HG02678 (cell line): Measurements from ENCODE around the gene CASKIN2.
"Not testable (repeated sequence)": the region's sequence is repeated elsewhere in the genome, so short reads cannot be mapped to it uniquely, and the experiment has no call there.

Experiments used
- ATAC-seq: cut with Tn5 transposase; IDR thresholded peaks from one replicate; pipeline ENCODE4 v1.9.1; 2021; ENCODE audit warnings: mild to moderate bottlenecking, moderate library complexity; ENCODE audit not compliant: unreplicated experiment

The CASKIN2 gene

GRCh38 chr17:75524269-75524969, 9.1 kb upstream of the CASKIN2 start:
- no peak for ATAC-seq

- ATAC-seq: no peak
These were observed 8.3 kb upstream of the CASKIN2 start for GRCh38 chr17:75523647-75524046.

GRCh38 chr17:75521951-75522727, 6.8 kb upstream of the CASKIN2 start:
- ATAC-seq: no peak

GRCh38 chr17:75521290-75521689, 6.0 kb upstream of the CASKIN2 start:
- no peak for ATAC-seq

- not testable (repeated sequence) for ATAC-seq
These were observed 5.1 kb upstream of the CASKIN2 start for GRCh38 chr17:75520413-75520812.

- no peak for ATAC-seq
These were observed 3.7 kb upstream of the CASKIN2 start for GRCh38 chr17:75518983-75519537.

GRCh38 chr17:75518201-75518600, 2.9 kb upstream of the CASKIN2 start:
- no peak for ATAC-seq

GRCh38 chr17:75517297-75517865, 2.0 kb upstream of the CASKIN2 start:
- ATAC-seq: no peak

GRCh38 chr17:75516619-75517296, 1.4 kb upstream of the CASKIN2 start:
- ATAC-seq: peak; percentile 20

GRCh38 chr17:75516255-75516618, 900 bp upstream of the CASKIN2 start, which contains the start of gene TSEN54:
TSEN54 (plus strand) TSS chr17:75516528; CDS start chr17:75516561, 33 bp downstream.
- peak; percentile 78 for ATAC-seq

- ATAC-seq: no peak
These were observed 330 bp downstream of the CASKIN2 start for GRCh38 chr17:75514919-75515495.

- no peak for ATAC-seq
These were observed 928 bp downstream of the CASKIN2 start for GRCh38 chr17:75514299-75514918.

- ATAC-seq: no peak
These were observed 1.7 kb downstream of the CASKIN2 start for GRCh38 chr17:75513641-75514000.

GRCh38 chr17:75512926-75513640, 2.3 kb downstream of the CASKIN2 start:
- ATAC-seq: no peak

GRCh38 chr17:75511610-75512575, 3.4 kb downstream of the CASKIN2 start:
- no peak for ATAC-seq

GRCh38 chr17:75511270-75511609, 4.1 kb downstream of the CASKIN2 start:
- no peak for ATAC-seq

- no peak for ATAC-seq
These were observed 5.6 kb downstream of the CASKIN2 start for GRCh38 chr17:75509528-75510258.

- ATAC-seq: no peak
These were observed 6.4 kb downstream of the CASKIN2 start for GRCh38 chr17:75508931-75509361.
